GM18907 (cell line): ENCODE results near the gene CLEC4A.
A peak's percentile ranks its signal among the peaks of the same experiment; 100 is the strongest.
"Not testable (repeated sequence)": the region's sequence is repeated elsewhere in the genome, so short reads cannot be mapped to it uniquely, and the experiment has no call there.

Experiments used
- ATAC-seq: cut with Tn5 transposase; IDR thresholded peaks from one replicate; pipeline ENCODE4 v1.9.1; 2021; ENCODE audit warnings: mild to moderate bottlenecking, moderate library complexity; ENCODE audit not compliant: unreplicated experiment

Gene CLEC4A

DNA sequence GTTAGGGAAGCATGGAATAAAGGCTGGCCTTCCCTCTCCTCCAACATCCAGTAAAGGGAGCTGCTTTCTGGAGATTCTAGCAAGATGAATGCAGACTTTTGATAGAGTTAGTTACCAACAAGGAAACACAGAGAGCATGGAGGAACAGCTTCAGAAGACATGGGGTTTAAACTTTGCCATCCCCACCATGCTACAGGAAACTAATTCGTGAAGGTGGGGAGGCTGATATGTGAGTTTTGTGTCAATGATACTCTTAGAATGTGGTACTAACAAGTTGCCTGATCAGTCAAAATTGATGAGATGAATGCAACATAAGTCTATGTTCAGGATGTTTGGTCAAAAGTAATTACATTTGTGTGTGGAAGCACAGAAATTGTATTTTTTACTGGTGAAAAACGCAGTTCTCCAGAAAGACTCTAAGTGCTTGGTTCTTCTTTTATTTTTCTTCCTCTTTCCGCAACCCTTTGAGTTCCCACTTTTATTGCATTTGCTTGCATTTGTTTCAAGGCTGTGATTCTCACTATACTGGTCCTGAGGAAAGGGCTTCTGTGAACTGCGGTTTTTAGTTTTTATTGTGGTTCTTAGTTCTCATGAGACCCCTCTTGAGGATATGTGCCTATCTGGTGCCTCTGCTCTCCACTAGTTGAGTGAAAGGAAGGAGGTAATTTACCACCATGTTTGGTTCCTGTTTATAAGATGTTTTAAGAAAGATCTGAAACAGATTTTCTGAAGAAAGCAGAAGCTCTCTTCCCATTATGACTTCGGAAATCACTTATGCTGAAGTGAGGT lies at the start of gene CLEC4A:
TSS of gene CLEC4A (plus strand) at position 494 of the 789 bp plus-strand sequence. CDS start at position 756, 262 bp downstream.
- no peak for ATAC-seq

- ATAC-seq: no peak
Observed at GRCh38 chr12:8075935-8076334, 47.5 kb upstream of the CLEC4A start.

GRCh38 chr12:8076366-8076765 lies 47.1 kb upstream of the CLEC4A start:
- no peak for ATAC-seq

- no peak for ATAC-seq
Observed at GRCh38 chr12:8077207-8077606, 46.2 kb upstream of the CLEC4A start.

DNA sequence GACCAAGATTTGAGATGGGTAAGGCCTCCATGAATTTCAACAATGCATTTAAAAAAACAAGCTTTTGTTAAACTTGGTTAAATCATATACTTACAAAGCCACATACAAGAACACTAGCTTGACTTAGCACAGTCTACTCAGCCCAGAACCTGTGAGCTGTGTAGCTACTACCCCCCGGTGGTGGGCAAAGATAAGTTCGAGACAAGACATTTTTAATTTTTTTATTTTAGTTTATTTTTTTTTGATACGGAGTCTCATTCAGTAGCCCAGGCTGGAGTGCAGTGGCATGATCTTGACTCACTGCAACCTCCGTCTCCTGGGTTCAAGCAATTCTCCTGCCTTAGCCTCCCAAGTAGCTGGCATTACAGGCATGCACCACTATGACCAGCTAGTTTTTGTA lies 45.0 kb upstream of the CLEC4A start:
- no peak for ATAC-seq

GRCh38 chr12:8078916-8079315 lies 44.5 kb upstream of the CLEC4A start:
- no peak for ATAC-seq

GRCh38 chr12:8080120-8080519 lies 43.3 kb upstream of the CLEC4A start:
- no peak for ATAC-seq

- no peak for ATAC-seq
Observed at GRCh38 chr12:8081251-8081920, 42.0 kb upstream of the CLEC4A start.

GRCh38 chr12:8082808-8083100 lies 40.7 kb upstream of the CLEC4A start:
- ATAC-seq: no peak

- ATAC-seq: not testable (repeated sequence)
Observed at GRCh38 chr12:8084351-8084750, 39.1 kb upstream of the CLEC4A start.

GRCh38 chr12:8087666-8088065 lies 35.8 kb upstream of the CLEC4A start:
- ATAC-seq: no peak

GRCh38 chr12:8088574-8088973 lies 34.8 kb upstream of the CLEC4A start:
- ATAC-seq: peak; percentile 51

- ATAC-seq: not testable (repeated sequence)
Observed at GRCh38 chr12:8089277-8089676, 34.1 kb upstream of the CLEC4A start.

DNA sequence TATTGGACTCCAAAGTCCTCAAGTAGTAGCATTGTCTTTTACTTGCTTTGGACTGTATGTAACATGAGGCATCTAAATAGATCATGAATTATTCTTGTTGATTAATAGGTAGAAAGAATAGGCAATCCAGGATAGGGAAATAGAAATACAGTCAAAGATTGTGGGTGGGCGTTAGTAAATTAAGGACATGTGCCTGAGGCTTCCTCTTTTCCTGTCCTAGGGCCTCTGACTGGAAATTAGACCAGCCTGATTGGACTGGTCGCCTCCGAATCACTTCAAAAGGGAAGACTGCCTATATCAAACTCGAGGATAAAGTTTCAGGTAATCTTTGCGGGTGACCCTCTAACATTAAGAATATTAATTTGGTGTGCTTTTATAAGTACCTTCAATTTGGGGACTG lies 33.7 kb upstream of the CLEC4A start:
- no peak for ATAC-seq

DNA sequence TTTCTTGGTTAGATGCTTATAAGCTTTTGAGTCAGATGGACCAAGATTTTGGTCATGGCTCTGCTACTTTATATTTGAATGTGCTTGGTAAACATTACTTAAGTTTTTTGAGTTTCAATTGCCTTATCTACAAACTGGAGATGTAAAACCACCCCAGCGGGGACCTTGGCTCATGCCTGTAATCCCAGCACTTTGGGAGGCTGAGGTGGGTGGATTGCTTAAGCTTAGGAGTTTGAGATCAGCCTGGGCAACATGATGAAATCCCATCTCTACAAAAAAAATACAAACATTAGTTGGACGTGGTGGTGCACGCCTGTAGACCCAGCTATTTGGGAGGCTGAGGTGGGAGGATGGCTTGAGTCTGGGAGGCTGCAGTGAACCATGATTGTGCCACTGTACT lies 30.1 kb upstream of the CLEC4A start:
- ATAC-seq: no peak

- no peak for ATAC-seq
Observed at GRCh38 chr12:8096281-8096915, 27.0 kb upstream of the CLEC4A start.

- ATAC-seq: no peak
Observed at GRCh38 chr12:8099235-8099634, 24.2 kb upstream of the CLEC4A start.

GRCh38 chr12:8108808-8109398 lies 14.5 kb upstream of the CLEC4A start:
- ATAC-seq: peak; percentile 55

- ATAC-seq: not testable (repeated sequence)
Observed at GRCh38 chr12:8113117-8113516, 10.3 kb upstream of the CLEC4A start.

DNA sequence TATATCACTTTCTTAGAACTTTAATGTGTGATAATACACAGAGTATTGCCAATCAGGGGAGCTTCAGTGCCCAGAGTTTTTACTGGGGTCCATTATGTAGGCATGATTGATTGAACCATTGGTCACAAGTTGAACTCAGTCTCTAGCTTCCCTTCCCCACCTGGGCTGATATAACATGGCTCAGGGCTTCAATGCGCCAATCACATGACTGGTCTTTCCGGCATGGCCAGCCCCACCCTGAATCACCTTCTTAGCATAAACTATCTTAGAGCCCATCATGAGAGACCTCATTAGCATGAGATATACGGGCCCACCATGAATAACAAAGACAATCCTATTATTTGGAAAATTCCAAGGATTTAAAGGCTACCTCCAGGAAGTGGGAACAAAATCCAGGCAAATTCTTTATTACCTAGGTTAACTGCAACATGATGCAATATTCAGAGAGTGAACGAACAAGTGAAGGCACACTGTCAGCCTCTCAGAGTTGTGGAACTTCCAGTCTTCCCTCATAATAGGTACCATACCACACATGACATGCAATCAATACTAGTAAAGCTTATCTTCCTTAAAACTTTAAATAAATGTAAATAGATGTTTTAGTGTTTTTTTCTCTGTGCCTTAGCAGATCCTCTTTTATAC lies 3.2 kb upstream of the CLEC4A start:
- no peak for ATAC-seq

GRCh38 chr12:8127138-8127537 lies 3.7 kb downstream of the CLEC4A start:
- ATAC-seq: no peak
